HG02840 (cell line): ENCODE data around the gene CAMK2D.

Experiments used
- ATAC-seq: cut with Tn5 transposase; IDR thresholded peaks from one replicate; pipeline ENCODE4 v1.9.1; 2021; ENCODE audit warnings: mild to moderate bottlenecking, moderate library complexity, moderate number of reproducible peaks; ENCODE audit not compliant: unreplicated experiment, low FRiP score

CAMK2D gene

DNA sequence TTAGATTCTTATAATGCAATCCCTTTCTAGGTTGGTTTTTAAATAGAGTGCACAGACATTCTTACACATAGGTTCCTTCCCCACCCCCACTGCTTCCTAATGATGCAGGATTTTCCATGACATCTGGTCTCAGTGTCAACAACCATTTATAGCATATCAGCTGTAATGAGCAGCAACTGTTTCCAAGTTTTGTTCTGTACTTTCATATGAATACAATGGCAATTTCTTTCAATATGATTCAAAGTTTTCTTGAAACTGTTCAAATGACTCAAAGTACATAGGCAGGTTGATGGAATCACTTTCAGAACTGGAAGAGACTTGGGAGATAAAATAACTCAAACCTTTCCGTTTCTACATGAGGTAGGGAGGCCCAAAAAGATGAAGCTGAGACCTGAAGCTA is 220.7 kb downstream of the CAMK2D start:
- no peak for ATAC-seq

DNA sequence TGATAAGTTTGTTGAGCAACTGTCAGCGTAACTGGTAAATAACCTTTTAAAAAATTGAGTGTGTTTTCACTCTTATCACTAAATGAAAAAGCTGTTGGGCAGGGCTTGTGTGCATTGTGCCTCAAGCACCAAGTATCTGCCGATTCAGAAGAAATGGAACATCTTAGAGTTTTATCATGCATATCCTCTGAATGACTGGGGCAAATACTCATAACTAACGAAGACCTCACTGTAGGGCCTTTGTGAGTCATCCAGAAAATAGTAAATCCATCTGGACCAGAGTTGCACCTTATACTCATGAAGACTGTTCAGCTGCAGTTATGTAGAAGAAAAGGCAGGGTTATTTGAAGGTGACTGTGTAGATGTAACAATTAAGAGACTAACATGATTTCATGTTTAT is 222.1 kb downstream of the CAMK2D start:
- peak; percentile 81 for ATAC-seq

DNA sequence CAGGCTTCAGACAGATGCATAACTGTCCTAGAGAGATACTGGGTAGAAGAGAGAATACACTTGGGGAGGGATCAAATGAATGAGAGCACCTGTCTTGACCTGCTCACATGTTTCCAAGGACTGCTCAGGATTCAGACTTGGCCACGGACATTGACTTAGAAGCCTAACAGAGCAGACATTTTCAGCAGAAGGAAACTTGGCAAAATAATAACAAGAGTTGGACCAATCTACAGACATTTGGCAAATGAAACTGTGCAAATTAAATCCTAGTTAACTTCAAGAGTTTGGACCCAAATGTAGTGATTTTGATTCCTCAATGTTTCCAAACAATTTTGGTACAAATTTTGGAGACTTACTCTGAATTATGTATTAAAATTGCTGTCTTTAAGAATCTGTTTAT is 223.9 kb downstream of the CAMK2D start:
- ATAC-seq, result no peak

DNA sequence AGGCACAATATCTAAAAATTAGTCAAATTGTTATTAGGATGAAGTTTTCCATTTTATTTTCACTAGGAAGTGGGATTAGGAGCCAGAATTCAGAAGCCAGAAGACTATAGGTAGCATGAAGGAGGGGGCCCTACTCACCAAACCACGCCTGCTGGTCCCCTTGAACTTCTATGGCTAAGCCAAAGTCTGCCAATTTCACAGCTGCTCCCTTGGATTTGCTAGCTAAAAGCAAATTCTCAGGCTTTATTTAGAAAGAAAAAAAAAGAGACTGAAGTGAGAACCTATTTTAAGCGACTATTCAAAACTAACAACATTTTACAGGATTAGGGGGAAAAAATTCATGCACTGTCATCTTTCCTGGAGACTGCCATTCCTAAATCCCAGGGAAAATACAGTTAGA is 224.3 kb downstream of the CAMK2D start:
- no peak for ATAC-seq

DNA sequence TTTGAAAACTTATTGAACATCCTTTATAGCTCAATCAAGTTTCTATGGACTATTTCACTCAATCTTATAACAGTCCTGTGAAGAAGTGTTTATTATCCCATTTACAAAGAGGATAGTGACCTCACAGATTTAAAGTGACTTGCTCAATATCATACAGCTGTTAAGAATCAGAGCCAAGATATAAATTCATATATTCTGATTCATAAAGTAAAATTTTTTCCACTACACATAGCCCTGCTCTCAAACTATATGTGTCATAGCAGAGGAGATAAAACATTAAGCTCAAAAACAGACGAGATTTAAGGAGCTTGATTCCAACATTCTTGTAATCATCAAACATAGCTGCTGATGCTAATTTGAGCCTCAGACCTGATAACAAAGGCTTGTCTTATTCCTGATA is 226.8 kb downstream of the CAMK2D start:
- ATAC-seq, result no peak

DNA sequence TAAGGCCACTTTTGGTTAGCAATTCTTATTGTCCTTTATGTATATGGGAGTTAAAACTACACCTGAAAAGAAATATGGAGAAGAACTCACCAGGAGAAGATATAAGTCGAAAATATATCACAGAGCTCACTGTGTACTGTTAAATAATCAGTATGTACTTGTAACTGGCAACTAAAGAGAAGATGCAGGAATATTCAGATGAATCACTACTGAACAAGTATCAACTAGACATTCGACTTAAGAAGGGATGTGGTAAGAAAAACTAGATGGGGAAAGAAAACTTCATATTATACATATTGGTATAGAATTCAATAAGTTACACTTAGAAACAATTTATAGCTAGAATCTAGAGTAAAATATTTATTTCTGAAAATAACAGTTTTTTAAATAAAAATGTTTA is 230.0 kb downstream of the CAMK2D start:
- ATAC-seq, result no peak

DNA sequence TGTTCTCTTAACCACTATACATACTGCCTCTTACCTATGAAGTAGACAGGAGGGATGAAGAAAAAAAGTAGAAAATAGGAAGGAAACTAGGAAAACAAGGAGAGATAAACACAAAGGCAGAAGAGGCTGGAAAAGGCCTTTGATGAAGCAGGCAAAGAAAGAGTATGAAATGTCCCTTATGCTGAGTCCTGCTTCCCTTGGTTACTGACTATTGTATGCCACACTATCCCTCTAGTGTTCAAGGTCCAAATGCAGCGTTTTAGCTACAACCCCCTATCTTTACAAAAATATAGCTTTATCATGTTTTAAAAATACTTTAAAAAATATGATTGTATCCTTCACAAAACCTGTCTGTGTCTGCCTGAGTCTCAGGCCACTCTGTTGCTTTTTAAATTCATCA is 233.1 kb downstream of the CAMK2D start:
- ATAC-seq, result no peak

DNA sequence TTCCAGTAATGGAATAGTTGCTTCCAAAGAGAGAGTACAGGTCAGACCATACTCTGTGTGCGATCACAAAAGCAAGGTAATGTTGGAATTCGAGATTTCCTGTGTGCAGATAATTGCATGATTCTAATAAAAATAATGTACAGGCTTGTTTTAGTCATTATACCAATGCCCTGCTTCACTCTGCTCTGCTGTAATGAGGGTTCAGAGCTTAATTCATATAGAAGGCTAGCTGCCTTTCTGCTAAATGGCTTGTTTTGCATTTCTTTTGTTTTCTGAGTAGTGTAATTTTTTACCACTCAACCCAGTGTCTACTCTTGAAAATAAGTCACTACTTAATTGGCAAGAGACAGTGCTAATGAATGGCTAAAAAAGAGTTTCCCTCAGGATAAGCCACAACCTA is 236.0 kb downstream of the CAMK2D start:
- no peak for ATAC-seq

DNA sequence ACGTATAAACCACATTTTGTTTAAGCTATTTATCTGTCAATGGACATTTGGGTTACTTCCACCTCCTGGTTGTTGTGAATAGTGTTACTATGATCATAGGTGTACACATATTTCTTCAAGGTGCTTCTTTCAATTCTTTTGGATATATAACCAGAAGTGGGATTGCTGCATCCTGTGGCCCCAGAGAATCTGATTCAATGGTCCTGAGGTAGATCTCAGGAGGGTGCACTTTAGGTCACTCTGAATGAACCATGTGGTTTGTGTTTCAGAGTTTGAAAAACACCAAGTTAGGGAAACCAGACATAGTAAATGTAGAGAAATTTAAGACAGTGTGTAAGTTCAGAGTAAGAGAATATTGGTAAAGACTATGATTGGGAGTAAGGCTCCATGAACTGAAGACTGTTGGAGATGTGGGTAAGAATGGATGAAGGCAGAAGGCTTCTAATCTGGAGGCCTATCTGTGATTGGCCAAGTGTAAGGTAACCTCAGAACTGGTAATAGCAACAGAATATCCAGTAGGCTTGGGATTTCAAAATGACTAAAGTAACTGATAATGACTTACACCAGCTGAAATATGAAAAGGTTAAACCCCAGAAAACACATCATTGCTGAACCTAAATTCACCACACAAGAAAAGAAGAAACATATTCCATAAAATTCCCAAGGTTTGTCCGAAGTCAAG is 236.9 kb downstream of the CAMK2D start:
- ATAC-seq, result peak; percentile 29

DNA sequence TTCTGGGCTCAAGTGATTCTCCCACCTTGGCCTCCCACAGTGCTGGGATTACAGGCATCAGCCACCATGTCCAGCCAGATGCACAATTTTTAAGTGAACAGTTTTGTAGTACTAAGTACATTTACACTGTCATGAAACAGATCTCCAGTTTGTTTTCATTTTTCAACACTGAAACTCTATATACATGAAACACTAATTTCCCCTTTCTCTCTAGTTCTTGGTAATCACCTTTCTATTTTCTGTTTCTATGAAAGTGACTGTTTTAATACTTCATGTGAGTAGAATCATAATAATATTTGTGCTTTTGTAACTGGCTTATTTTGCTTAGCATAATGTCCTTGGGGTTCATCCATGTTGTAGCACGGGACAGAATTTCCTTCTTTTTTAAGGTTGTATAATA is 237.4 kb downstream of the CAMK2D start:
- ATAC-seq, result peak; percentile 97

DNA sequence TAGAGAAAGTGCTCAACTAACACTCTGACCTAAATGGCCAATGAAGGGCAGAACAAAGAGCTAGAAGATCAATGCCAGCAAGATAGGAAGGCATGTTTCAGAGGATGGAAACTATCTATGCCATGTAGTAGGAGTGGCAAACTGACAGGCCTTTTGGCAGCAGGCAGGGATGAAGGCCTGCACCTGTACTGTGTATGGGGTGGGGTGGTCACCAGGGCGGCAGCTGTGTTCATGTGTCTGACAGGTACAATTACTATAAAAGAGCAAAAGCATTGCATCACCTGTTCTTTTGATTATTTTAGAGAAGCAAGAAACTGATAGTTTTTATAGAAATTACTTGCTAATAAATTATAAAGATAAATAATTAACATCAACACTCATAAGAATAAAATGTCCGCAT is 239.1 kb downstream of the CAMK2D start:
- no peak for ATAC-seq

DNA sequence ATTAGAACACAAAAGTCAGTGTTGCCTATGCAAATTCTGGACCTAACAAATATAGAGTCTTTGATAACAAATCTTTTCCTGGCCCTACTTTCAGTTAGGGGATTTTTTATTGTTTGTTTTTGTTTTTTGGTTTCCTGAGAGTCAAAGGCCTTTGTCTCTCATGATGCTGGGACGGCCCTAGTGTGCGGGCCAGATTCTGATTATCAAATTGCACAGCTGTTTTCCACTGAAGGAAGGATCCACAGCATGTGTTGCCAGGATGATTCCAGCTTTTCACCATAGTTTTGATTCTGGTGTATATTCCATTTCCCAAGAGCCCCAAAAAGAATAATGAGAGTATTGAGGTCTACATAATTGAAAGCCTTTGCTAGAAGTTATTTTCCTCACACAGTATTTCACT is 248.2 kb downstream of the CAMK2D start:
- no peak for ATAC-seq

DNA sequence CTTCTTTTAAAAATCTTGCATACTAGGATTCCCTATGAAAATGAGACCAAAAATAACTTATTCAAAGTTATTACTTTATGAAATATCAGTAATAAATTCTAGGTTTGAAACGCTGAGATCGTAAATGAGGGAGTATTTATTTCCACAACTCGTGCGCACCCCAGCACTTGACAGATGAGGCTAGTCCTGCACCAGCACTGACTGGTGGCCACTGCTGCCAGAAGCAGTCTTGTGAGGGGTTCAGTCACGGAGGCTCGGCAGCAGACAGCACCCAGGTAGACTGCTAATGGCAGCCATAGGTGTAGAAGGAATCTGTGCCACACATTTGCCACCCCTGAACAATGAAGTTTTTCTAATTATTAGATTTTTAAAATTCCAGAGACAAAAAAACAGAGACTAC is 248.7 kb downstream of the CAMK2D start:
- no peak for ATAC-seq

DNA sequence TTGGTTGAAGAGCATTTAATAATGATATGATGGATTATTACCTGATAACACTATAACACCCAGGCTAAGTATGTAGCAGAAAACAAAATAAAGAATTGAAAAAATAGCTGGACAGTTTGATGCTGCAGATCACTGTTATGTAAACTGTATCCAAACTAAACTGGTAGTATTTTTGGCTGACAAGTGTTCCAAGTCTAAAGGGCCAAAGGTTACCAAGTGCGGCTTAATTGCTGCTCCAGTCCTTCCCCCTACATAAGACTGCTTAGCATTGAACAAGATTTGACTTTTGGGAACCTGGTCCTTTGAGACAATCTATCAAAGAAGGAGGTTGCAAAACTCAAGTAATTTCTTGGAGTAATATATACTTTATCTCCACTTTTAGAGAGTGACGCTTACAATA is 249.6 kb downstream of the CAMK2D start:
- ATAC-seq, result no peak

DNA sequence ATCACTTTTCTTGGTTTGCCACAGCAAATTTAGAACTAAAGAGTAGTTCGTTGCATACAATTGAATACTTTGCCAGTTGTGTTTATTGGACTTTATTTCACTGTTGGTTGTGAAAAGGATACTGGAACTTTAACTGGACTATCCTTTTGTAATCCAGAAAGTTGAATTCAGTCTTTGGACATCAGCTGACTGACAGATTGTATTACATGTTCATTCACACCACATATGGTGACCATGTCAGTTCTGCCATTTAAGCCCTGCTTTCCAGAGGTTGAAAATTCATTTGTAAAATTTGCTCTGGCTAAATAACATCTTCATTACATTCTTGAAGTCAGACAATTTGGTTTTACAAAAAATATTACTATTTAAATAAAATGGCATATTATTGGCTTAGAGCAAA is 251.7 kb downstream of the CAMK2D start:
- ATAC-seq, result no peak

DNA sequence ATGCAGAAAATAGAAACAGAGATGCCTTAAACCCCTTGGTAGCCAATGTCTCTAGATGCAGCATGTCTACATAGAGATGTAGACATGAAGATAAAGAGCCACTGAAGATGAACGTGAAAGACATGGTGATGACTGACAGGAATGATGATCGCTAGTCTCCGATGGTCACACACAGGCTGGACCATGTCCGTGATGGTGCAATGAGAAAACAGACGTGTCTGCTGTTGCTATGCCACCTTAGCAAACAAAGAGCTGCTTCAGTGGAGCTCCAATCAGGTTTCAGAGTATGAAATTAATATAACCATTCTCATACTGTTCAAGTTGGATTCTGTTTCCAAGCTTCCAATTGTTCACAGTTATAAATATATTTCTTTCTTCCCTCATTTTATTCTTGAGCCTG is 256.5 kb downstream of the CAMK2D start:
- no peak for ATAC-seq

DNA sequence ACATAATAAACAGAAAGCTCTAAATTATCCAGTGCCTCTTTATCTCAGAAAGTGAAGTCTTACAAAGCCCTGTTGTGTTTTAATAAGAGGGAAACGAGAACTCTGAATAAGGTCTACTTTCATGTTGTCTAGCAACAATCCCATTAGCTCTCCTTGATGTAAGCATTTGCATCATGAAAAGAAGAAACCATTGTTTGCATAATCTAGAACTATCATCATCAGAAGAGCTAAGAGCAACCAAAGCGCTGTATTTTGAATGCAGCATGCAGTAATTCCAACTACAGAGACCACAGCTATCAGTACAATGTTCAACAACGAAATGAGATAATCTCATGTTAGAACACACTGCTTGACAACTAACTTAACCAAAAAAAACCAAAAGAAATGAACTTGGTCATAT is 257.1 kb downstream of the CAMK2D start:
- no peak for ATAC-seq

DNA sequence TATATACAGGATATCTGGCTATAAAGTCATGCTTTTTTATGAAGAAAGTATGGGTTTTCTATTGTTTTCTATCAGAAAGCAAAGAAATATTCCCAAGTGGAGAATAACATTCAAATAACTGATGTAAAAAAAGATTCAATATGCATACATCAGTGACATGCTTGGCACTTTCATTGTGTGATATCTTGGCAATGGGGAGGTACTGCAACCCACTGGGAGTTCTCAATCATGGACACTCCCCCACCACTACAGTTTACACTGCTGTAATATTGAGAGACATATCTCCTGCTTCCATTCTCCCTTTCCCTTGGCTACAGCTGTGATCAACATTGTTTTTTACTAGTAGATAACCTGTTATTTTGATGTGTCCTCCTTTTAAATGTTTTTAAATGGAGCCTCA is 257.8 kb downstream of the CAMK2D start:
- no peak for ATAC-seq

DNA sequence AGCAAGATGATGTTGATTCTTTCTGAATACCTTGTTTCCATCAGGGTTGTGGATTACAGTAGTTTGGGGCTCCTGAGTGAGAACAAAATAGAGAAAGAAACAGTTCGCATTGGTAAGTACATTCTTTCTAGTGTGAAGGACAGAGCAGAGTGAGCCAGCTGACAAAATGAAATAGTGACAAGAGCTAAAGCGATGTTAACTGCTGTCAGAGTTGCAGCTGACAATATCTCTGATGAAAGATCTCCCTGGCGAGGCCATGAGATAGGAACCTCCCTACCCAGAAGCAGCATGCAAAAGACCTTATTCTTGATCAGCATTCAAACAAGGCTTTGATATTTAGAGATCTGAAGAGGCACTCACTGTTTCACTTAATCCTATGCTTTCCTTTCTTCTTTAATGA is 258.6 kb downstream of the CAMK2D start:
- no peak for ATAC-seq

DNA sequence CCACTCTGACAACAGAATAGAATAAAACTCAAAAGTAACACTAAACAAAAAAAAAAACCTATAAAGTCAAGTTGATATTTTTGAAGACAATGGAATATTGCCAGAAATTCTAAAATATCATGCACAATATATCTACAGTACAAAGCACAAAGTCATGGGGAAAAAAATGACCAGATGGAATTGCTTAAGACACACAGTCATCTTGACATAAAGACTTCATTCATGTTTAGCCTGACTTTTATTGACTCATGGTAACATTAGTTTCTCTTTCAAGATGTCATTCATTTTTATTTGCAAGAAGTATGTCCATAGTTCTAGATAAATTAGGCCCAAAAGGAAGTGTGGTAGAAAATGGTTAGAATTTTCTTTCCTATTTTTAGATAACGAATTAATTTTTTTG is 259.1 kb downstream of the CAMK2D start:
- ATAC-seq, result no peak

DNA sequence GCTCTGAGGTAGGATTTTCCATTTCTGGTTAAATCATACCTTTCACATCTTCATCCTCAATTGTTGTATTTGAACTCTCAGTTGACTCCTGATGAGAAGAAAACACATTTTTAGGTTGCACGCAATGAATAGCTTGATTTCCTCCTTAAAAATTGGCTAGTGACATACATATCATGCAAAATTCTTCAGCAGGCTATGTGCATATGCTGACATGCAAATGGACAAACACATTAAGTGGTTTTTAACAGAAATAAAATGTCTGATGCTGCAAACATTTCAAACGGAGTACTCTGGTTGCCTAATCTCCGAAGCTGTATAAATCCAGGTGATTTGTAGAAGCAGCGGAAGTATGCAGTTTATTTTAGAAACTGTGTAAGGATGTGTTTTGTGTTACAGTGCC is 261.1 kb downstream of the CAMK2D start:
- no peak for ATAC-seq

DNA sequence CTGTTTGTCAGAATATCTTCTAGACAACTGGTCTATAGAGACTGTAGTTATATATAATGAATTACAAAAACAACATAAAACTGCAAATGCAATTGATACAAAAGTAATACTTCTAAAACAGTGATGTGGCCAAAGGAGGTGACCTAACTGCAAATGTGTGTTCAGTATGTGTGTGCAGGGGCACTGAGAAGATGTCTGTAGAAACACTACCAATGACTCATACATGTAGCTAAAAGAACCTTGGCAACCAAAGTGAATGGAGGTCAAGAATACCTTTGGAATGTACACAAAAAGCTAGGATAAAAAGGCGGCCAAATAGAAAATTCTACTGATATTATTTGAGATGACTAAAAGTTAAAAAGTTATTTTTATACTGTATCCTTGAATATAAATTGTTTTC is 261.8 kb downstream of the CAMK2D start:
- no peak for ATAC-seq

DNA sequence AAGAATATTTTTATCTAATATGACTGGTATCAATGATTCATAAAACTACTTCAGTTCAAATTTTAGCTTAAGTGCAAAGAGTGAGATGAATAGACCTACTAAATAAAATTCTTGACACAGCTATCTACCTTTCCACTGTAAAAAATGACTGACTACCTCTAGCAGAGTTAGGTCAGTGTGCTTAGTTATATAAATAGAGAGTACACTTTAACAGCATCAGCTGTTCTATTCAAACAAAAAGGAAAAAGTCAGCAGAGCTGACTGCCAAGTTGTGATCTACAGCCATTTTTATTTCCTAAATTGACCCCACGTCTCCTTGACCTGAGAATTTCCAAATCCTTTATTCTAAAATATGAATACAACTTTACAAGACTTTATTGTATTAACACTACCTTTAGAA is 262.4 kb downstream of the CAMK2D start:
- no peak for ATAC-seq
